Kidney (tissue), 14 donors: ENCODE measurements around the gene EPHA4. TPM values are rescaled to one million over a fixed set of nuclear protein-coding genes. Genes with fewer than 3 reads are reported as not detected.

Experiments used
- DNase-seq, 5 donors: peaks; one replicate each; pipeline ENCODE4 v3.0.0-alpha.2; 2013 to 2020
- FAIRE-seq: peaks from 2 replicates; lab custom pipeline; 2012; peaks lifted over from hg19 to GRCh38; lab: Jason Lieb, UNC
- H3K27ac ChIP-seq, 2 donors: one replicate each; pipeline ENCODE4 v1.7.0; 2013; ENCODE audit warnings: low read depth in 2 of 2, low read length in 2 of 2, inconsistent platforms in 1 of 2
- H3K27me3 ChIP-seq: one replicate; pipeline ENCODE4 v1.7.1; 2013; ENCODE audit warnings: low read length, inconsistent platforms; ENCODE audit not compliant: control insufficient read depth, insufficient read depth
- H3K36me3 ChIP-seq, 3 donors: one replicate each; pipeline versions ENCODE4 v1.7.0 to v1.7.1; 2013; ENCODE audit warnings: low read length in 3 of 3, control low read depth in 1 of 3, inconsistent platforms in 1 of 3; ENCODE audit not compliant: insufficient read depth in 3 of 3, control insufficient read depth in 2 of 3
- H3K4me1 ChIP-seq, 3 donors: one replicate each; pipeline versions ENCODE4 v1.7.0 to v1.7.1; 2013; ENCODE audit warnings: low read length in 3 of 3, inconsistent platforms in 1 of 3, low read depth in 1 of 3; ENCODE audit not compliant: control insufficient read depth in 2 of 3, insufficient read depth in 2 of 3
- H3K4me3 ChIP-seq, 3 donors: one replicate each; pipeline versions ENCODE4 v1.7.0 to v1.8.1; 2013; ENCODE audit warnings: low read length in 3 of 3, control low read depth in 1 of 3, inconsistent platforms in 1 of 3
- H3K9ac ChIP-seq, 3 donors: one replicate each; pipeline versions ENCODE4 v1.7.0 to v1.7.1; 2013; ENCODE audit warnings: low read length in 3 of 3, control low read depth in 1 of 3, inconsistent platforms in 1 of 3
- H3K9me3 ChIP-seq, 3 donors: one replicate each; pipeline versions ENCODE4 v1.7.0 to v1.7.1; 2013; ENCODE audit warnings: low read length in 3 of 3, control low read depth in 1 of 3, inconsistent platforms in 1 of 3; ENCODE audit not compliant: control insufficient read depth in 2 of 3, insufficient read depth in 1 of 3
- CTCF ChIP-seq: IDR thresholded peaks from 3 replicates; pipeline ENCODE4 v1.5.1; 2012; ENCODE audit warnings: mild to moderate bottlenecking, moderate library complexity, borderline replicate concordance; ENCODE audit not compliant: insufficient read depth; ENCODE audit errors: extremely low read depth
- intact Hi-C: fragments of 100-400 bp; cut with DNase I; formaldehyde crosslinking; loops from one replicate; pipeline ENCODE4 v1.11.1; 2022
- polyA plus RNA-seq: library from polyadenylated mRNA; stranded (reverse); fragments of 350-450 nt; fragmentation: Illumina TruSeq; extraction: RNeasy Lipid Tissue Mini Kit (QIAGEN cat#74804); gene quantifications from one replicate; pipeline ENCODE4 v1.2.3, GENCODE V29; 2014; ENCODE audit warnings: low read depth, low replicate concordance; ENCODE audit not compliant: insufficient read depth
- total RNA-seq: library from RNA; stranded (reverse); fragmentation: NEBNext Ultra II Directional; extraction: Animal tissue kit (Norgen Biotek cat#: 25700); gene quantifications from one replicate; pipeline ENCODE4 v1.2.1, GENCODE V29; 2021
- donor health status: control.
- donor health status: control.
- donor health status: control.
- donor health status: control.
- donor health status: control.
- donor health status: DM: yes; HTN: yes; CAD: no.
- donor health status: Normal renal cell carcinoma (clear cell type).

Gene EPHA4
- total and polyA plus RNA-seq, 2 donors from 2014 or later, result 4.8 to 38.0 TPM

- no peak overlapping the region for H3K4me3 ChIP-seq
- no peaks in the 10 kb centered on the region for H3K36me3 ChIP-seq
- H3K27me3 ChIP-seq, result no peaks in the 10 kb centered on the region
- intact Hi-C loops, result no loop called here
- H3K27ac ChIP-seq, result no peak overlapping the region
- no peak for TF ChIP-seq CTCF
- no peaks in the 10 kb centered on the region for H3K9me3 ChIP-seq
- peaks cover 2 to 6% (median 4%) of the 10 kb centered on the region in 3 donors for H3K4me1 ChIP-seq
- H3K9ac ChIP-seq, result no peak overlapping the region
- FAIRE-seq (no peak), DNase-seq (peak in 3 of 5 donors; percentile 47 to 90 (median 82))
These were observed 69.7 kb downstream of the EPHA4 start for GRCh38 chr2:221502270-221503010.

- H3K36me3 ChIP-seq, result no peaks in the 10 kb centered on the region
- FAIRE-seq, result no peak
- H3K9ac ChIP-seq, result no peak overlapping the region
- no peak for DNase-seq
- peak overlapping the region in 1 of 3 donors; percentile 51 for H3K4me3 ChIP-seq
- no peak for TF ChIP-seq CTCF
- no peaks in the 10 kb centered on the region for H3K27me3 ChIP-seq
- no peak overlapping the region for H3K27ac ChIP-seq
- intact Hi-C loops, result no loop called here
- peaks cover 2 to 6% (median 4%) of the 10 kb centered on the region in 3 donors for H3K4me1 ChIP-seq
- H3K9me3 ChIP-seq, result no peaks in the 10 kb centered on the region
These were observed 70.2 kb downstream of the EPHA4 start for GRCh38 chr2:221501883-221502269.

GRCh38 chr2:221501210-221501882 lies 70.8 kb downstream of the EPHA4 start:
- Histone ChIP-seq H3K36me3 (no peaks in the 10 kb centered on the region), H3K27me3 (no peaks in the 10 kb centered on the region), H3K4me3 (peak overlapping the region in 2 of 3 donors; percentile 51 to 55), H3K9ac (no peak overlapping the region), H3K9me3 (no peaks in the 10 kb centered on the region), H3K27ac (peak overlapping the region in 1 of 2 donors; percentile 20), H3K4me1 (peaks cover 2 to 6% (median 4%) of the 10 kb centered on the region in 3 donors)
- FAIRE-seq (no peak), DNase-seq (peak in 3 of 5 donors; percentile 29 to 67 (median 65))
- no peak for TF ChIP-seq CTCF
- intact Hi-C loops, result no loop called here
